ENCODE data around the gene PIGM. TPM values are rescaled to one million over a fixed set of nuclear protein-coding genes. Genes with fewer than 3 reads are reported as not detected.

Gene PIGM
- total RNA-seq, 1 donor from 2014 or later = 2.5 TPM

DNA sequence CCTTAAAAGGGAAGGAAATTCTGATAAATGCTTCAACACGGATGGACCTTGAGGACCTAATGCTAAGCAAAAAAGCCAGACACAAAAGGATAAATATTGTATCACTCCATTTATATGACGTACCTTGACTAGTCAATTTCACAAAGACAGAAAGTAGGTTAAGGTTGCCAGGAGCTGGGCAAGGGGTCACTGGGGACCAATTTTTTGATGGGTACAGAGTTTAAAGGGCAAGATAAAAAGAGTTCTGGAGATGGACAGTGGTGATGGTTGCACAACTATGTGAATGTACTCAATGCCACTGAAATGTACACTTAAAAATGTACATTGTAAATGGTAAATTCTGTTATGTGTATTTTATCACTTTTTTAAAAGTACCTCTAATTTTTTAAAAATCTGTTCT, 45.7 kb downstream of the PIGM start:
- H3K4me3 ChIP-seq = no peak overlapping the region
- H3K36me3 ChIP-seq = no peaks in the 10 kb centered on the region
- no peak overlapping the region for H3K27ac ChIP-seq (replicated peaks)
- H3K27me3 ChIP-seq (ENCODE audit: low read depth) = peaks cover 5% of the 10 kb centered on the region
- intact Hi-C loops (cut with micrococcal nuclease) = no loop called here
- no peaks in the 10 kb centered on the region for H3K9me3 ChIP-seq (replicated peaks)
- TF ChIP-seq, protein P1, sequence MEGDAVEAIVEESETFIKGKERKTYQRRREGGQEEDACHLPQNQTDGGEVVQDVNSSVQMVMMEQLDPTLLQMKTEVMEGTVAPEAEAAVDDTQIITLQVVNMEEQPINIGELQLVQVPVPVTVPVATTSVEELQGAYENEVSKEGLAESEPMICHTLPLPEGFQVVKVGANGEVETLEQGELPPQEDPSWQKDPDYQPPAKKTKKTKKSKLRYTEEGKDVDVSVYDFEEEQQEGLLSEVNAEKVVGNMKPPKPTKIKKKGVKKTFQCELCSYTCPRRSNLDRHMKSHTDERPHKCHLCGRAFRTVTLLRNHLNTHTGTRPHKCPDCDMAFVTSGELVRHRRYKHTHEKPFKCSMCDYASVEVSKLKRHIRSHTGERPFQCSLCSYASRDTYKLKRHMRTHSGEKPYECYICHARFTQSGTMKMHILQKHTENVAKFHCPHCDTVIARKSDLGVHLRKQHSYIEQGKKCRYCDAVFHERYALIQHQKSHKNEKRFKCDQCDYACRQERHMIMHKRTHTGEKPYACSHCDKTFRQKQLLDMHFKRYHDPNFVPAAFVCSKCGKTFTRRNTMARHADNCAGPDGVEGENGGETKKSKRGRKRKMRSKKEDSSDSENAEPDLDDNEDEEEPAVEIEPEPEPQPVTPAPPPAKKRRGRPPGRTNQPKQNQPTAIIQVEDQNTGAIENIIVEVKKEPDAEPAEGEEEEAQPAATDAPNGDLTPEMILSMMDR (IDR thresholded peaks at IDR 0.05; ENCODE audit: borderline replicate concordance) = no peak
- DNase-seq = no peak
- H3K4me1 ChIP-seq = no peaks in the 10 kb centered on the region

DNA sequence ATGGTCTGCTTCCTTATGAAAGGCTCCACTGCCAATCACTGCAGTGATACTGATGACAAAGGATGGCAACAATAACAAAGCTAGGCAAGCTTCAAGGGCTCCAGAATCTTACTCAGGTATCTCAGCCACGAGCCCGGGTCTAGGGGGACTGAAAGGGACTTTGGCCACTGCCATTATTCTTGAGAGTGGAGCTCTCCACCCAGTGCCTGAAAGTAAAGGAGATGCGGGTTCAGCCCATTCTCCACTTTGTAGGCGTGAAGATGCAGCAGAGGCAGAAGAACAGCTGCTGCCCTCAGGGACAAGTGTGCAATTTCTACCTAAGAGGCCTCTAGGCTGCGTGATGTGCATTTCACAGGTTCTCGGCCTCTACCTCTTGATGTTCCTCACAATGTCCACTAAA, 46.3 kb downstream of the PIGM start:
- Histone ChIP-seq H3K27ac (replicated peaks) (no peak overlapping the region), H3K36me3 (no peaks in the 10 kb centered on the region), H3K27me3 (ENCODE audit: low read depth) (peaks cover 5% of the 10 kb centered on the region), H3K9me3 (replicated peaks) (no peaks in the 10 kb centered on the region), H3K4me1 (no peaks in the 10 kb centered on the region), H3K4me3 (no peak overlapping the region)
- DNase-seq = no peak
- TF ChIP-seq, protein P1 (IDR thresholded peaks at IDR 0.05; ENCODE audit: borderline replicate concordance) = no peak
- intact Hi-C loops (cut with micrococcal nuclease) = no loop called here

GRCh38 chr1:159983681-159984080, 48.1 kb downstream of the PIGM start:
- TF ChIP-seq, protein P1 (IDR thresholded peaks at IDR 0.05; ENCODE audit: borderline replicate concordance) = no peak
- DNase-seq = no peak
- H3K27me3 ChIP-seq (ENCODE audit: low read depth) = peaks cover 5% of the 10 kb centered on the region
- H3K36me3 ChIP-seq = no peaks in the 10 kb centered on the region
- H3K27ac ChIP-seq (replicated peaks) = no peak overlapping the region
- H3K4me1 ChIP-seq = no peaks in the 10 kb centered on the region
- no peak overlapping the region for H3K4me3 ChIP-seq
- no peaks in the 10 kb centered on the region for H3K9me3 ChIP-seq (replicated peaks)
- intact Hi-C loops (cut with micrococcal nuclease) = no loop called here

GRCh38 chr1:159982280-159982679, 49.5 kb downstream of the PIGM start:
- no peak for DNase-seq
- Histone ChIP-seq H3K27me3 (ENCODE audit: low read depth) (peaks cover 8% of the 10 kb centered on the region), H3K36me3 (no peaks in the 10 kb centered on the region), H3K9me3 (replicated peaks) (no peaks in the 10 kb centered on the region), H3K4me3 (no peak overlapping the region), H3K4me1 (no peaks in the 10 kb centered on the region), H3K27ac (replicated peaks) (no peak overlapping the region)
- intact Hi-C loops (cut with micrococcal nuclease) = no loop called here
- TF ChIP-seq, protein P1 (IDR thresholded peaks at IDR 0.05; ENCODE audit: borderline replicate concordance) = no peak

DNA sequence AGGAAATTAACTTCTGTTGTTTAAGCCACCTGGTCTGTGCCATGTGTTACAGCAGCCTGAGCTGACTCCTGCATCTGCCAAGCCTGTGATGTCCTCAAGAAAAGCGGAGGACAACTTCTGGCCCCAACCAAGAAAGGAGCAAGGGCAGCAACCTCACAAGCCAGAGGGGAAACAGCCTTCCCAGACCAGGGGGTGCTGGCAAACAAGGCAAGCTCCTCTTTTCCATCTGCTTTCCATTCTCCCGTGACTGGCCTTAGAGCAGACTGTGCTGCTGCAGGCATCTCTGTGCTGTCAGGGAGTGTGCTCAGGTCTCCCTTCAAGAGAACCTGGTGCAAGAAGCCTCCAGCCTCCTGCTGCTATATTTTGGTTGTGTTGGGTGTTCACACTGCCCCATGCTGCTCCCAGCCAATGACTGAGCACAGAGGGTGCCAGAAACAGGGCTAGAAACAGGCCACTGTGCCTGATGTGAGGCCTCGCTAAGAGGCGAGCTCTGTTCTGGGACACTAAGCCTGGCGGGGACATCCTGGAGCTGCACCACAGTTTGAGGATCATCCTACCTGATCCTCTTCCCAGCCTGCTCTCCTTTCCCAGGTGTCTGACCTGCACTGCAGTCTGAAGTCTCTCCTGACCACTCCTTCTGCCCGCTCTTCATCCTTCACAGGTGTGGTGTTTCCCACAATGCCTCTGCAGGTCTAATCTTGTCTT, 50.3 kb downstream of the PIGM start:
- intact Hi-C loops (cut with micrococcal nuclease) = no loop called here
- Histone ChIP-seq H3K36me3 (no peaks in the 10 kb centered on the region), H3K4me1 (no peaks in the 10 kb centered on the region), H3K9me3 (replicated peaks) (no peaks in the 10 kb centered on the region), H3K4me3 (no peak overlapping the region), H3K27me3 (ENCODE audit: low read depth) (peaks cover 8% of the 10 kb centered on the region), H3K27ac (replicated peaks) (no peak overlapping the region)
- TF ChIP-seq, protein P1 (IDR thresholded peaks at IDR 0.05; ENCODE audit: borderline replicate concordance) = no peak
- DNase-seq = no peak

Measured in left ventricle myocardium inferior (tissue), 1 donor.